Measurements from ENCODE around the gene ZP1. TPM values are rescaled to one million over a fixed set of nuclear protein-coding genes. Genes with fewer than 3 reads are reported as not detected.

Gene ZP1
- total RNA-seq, 1 donor, result not detected

GRCh38 chr11:60879971-60880588 lies 12.7 kb downstream of the ZP1 start:
- DNase-seq (ENCODE audit: low read depth), result no peak
- TF ChIP-seq, protein P1, sequence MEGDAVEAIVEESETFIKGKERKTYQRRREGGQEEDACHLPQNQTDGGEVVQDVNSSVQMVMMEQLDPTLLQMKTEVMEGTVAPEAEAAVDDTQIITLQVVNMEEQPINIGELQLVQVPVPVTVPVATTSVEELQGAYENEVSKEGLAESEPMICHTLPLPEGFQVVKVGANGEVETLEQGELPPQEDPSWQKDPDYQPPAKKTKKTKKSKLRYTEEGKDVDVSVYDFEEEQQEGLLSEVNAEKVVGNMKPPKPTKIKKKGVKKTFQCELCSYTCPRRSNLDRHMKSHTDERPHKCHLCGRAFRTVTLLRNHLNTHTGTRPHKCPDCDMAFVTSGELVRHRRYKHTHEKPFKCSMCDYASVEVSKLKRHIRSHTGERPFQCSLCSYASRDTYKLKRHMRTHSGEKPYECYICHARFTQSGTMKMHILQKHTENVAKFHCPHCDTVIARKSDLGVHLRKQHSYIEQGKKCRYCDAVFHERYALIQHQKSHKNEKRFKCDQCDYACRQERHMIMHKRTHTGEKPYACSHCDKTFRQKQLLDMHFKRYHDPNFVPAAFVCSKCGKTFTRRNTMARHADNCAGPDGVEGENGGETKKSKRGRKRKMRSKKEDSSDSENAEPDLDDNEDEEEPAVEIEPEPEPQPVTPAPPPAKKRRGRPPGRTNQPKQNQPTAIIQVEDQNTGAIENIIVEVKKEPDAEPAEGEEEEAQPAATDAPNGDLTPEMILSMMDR (IDR thresholded peaks at IDR 0.05; ENCODE audit: insufficient read depth, low read length), result no peak
- H3K4me3 ChIP-seq (ENCODE audit: low read depth, low read length), result no peak overlapping the region

GRCh38 chr11:60880643-60881282 lies 13.4 kb downstream of the ZP1 start:
- no peak for DNase-seq (ENCODE audit: low read depth)
- TF ChIP-seq, protein P1 (IDR thresholded peaks at IDR 0.05; ENCODE audit: insufficient read depth, low read length), result no peak
- H3K4me3 ChIP-seq (ENCODE audit: low read depth, low read length), result no peak overlapping the region

- peak; percentile 57 for DNase-seq (ENCODE audit: low read depth)
- no peak overlapping the region for H3K4me3 ChIP-seq (ENCODE audit: low read depth, low read length)
- TF ChIP-seq, protein P1 (IDR thresholded peaks at IDR 0.05; ENCODE audit: insufficient read depth, low read length), result peak; percentile 70
These were observed 20.2 kb downstream of the ZP1 start for GRCh38 chr11:60887556-60887955.

GRCh38 chr11:60889869-60890311 lies 22.5 kb downstream of the ZP1 start:
- TF ChIP-seq, protein P1 (IDR thresholded peaks at IDR 0.05; ENCODE audit: insufficient read depth, low read length), result no peak
- DNase-seq (ENCODE audit: low read depth), result no peak
- no peak overlapping the region for H3K4me3 ChIP-seq (ENCODE audit: low read depth, low read length)

DNA sequence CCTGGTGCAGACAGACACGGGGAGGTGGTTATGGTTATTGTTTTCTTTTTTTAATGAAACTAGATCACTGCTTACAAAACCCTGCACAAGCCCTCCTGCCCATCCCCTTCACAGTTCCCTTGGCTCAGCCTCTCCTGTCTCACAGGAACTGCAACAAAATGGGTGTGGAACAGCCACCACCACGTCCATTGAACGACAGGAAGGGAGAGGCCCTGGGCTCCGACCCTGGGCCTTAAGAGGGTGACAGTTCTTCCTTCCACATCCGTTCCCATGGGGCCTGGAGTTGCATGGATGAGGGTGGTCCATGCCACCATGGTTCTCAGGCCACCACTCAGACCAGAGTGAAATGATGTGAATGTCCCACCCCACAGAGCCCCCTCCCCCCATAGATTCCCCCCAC lies 23.4 kb downstream of the ZP1 start:
- no peak for DNase-seq (ENCODE audit: low read depth)
- TF ChIP-seq, protein P1 (IDR thresholded peaks at IDR 0.05; ENCODE audit: insufficient read depth, low read length), result no peak

GRCh38 chr11:60891103-60891741 lies 23.9 kb downstream of the ZP1 start:
- no peak for DNase-seq (ENCODE audit: low read depth)
- no peak overlapping the region for H3K4me3 ChIP-seq (ENCODE audit: low read depth, low read length)
- TF ChIP-seq, protein P1 (IDR thresholded peaks at IDR 0.05; ENCODE audit: insufficient read depth, low read length), result no peak

More for the DNA sequence above, 23.4 kb downstream of the ZP1 start:
- H3K4me3 ChIP-seq (ENCODE audit: low read depth, low read length), result no peak overlapping the region

Measured in fibroblast of the aortic adventitia (primary cell).